GM12878 (cell line): ENCODE results near the gene UVRAG. TPM values are rescaled to one million over a fixed set of nuclear protein-coding genes. Genes with fewer than 3 reads are reported as not detected.

ENCODE experiments used
- ATAC-seq: fragments of 200-7000 bp; cut with Tn5 transposase; 3 replicates; pipeline ENCODE4 v1.9.1; 2020; ENCODE audit warnings: mild to moderate bottlenecking, moderate library complexity
- BruUV-seq: library from RNA; stranded (reverse); fragments of 400-500 nt; replicated peaks from 2 replicates; lab custom pipeline; 2021; lab: Mats Ljungman, UMichigan
- CTCF ChIA-PET: fragments of 300-600 bp; sonication (Branson Sonifier 250); formaldehyde crosslinking; extraction: SDS; loops from one replicate; lab custom pipeline; 2021; ENCODE audit warnings: inconsistent platforms; lab: Yijun Ruan, JAX
- POLR2A ChIA-PET: fragments of 350-600 bp; formaldehyde crosslinking; extraction: SDS; loops from one replicate; lab custom pipeline; 2021; ENCODE audit warnings: inconsistent platforms; lab: Charles Lee
- RAD21 ChIA-PET: fragments of 300-600 bp; sonication (Branson Sonifier 250); formaldehyde crosslinking; loops from one replicate; lab custom pipeline; 2023; ENCODE audit warnings: antibody characterized with exemption; ENCODE audit not compliant: unreplicated experiment; lab: Charles Lee
- SMC1A ChIA-PET: fragments of 300-600 bp; sonication (Branson Sonifier 250); formaldehyde crosslinking; loops from one replicate; lab custom pipeline; 2023; ENCODE audit not compliant: unreplicated experiment, uncharacterized antibody; lab: Charles Lee
- DNase-seq: peaks from one replicate; pipeline ENCODE4 v3.0.0-alpha.2; 2011; ENCODE audit warnings: low read depth, low spot score
- FAIRE-seq: peaks from 3 replicates; lab custom pipeline; 2011; peaks lifted over from hg19 to GRCh38; lab: Jason Lieb, UNC
- H2AFZ ChIP-seq: 2 replicates; pipeline ENCODE4 v1.6.0; 2011; ENCODE audit warnings: low read depth, low read length, control low read depth; ENCODE audit not compliant: control insufficient read depth
- H3K27ac ChIP-seq: 2 replicates; pipeline ENCODE4 v1.5.1; 2011; ENCODE audit warnings: control low read depth; ENCODE audit not compliant: control insufficient read depth, insufficient read depth
- H3K27me3 ChIP-seq, 2 experiments: replicated peaks in 1 of 2; 2 replicates each; pipeline versions ENCODE4 v1.6.0 to v1.6.1; 2011; ENCODE audit warnings: low read length in 1 of 2; ENCODE audit not compliant: control insufficient read depth in 2 of 2, insufficient read depth in 2 of 2
- H3K36me3 ChIP-seq, 2 experiments: 2 replicates each; pipeline ENCODE4 v1.5.1; 2011; ENCODE audit warnings: low read length in 1 of 2; ENCODE audit not compliant: control insufficient read depth in 2 of 2, insufficient read depth in 2 of 2
- H3K4me1 ChIP-seq: 2 replicates; pipeline ENCODE4 v1.6.1; 2011; ENCODE audit warnings: mild to moderate bottlenecking, low read length, moderate library complexity, mixed read lengths; ENCODE audit not compliant: control insufficient read depth, insufficient read depth
- H3K4me2 ChIP-seq: 2 replicates; pipeline ENCODE4 v1.6.0; 2011; ENCODE audit warnings: control low read depth; ENCODE audit not compliant: control insufficient read depth, insufficient read depth
- H3K4me3 ChIP-seq: fragments of 200-600 bp; sonication (generic); 2 replicates; pipeline ENCODE4 v1.5.1; 2016
- H3K79me2 ChIP-seq: 2 replicates; pipeline ENCODE4 v1.6.0; 2011; ENCODE audit warnings: low read length; ENCODE audit not compliant: control insufficient read depth, insufficient read depth
- H3K9ac ChIP-seq: 2 replicates; pipeline ENCODE4 v1.8.0; 2011; ENCODE audit warnings: low read length, control low read depth, mixed read lengths; ENCODE audit not compliant: control insufficient read depth, insufficient read depth
- H3K9me3 ChIP-seq: replicated peaks from 3 replicates; pipeline ENCODE4 v1.5.1; 2011; ENCODE audit warnings: mild to moderate bottlenecking, low read length; ENCODE audit not compliant: control insufficient read depth, insufficient read depth
- H4K20me1 ChIP-seq: 2 replicates; pipeline ENCODE4 v1.6.0; 2011; ENCODE audit not compliant: control insufficient read depth, insufficient read depth
- BCLAF1 ChIP-seq: fragments of 450-650 bp; IDR thresholded peaks from 2 replicates; pipeline ENCODE4 v1.6.1; 2017; ENCODE audit warnings: antibody characterized with exemption, mild to moderate bottlenecking, moderate library complexity
- CHD4 ChIP-seq: fragments of 200-600 bp; sonication (generic); IDR thresholded peaks from 2 replicates; pipeline ENCODE4 v1.6.1; 2016; ENCODE audit warnings: mild to moderate bottlenecking
- E2F8 ChIP-seq: fragments of 450-650 bp; IDR thresholded peaks from 2 replicates; pipeline ENCODE4 v1.6.1; 2018; ENCODE audit warnings: mild to moderate bottlenecking, low read depth, moderate library complexity; ENCODE audit not compliant: partially characterized antibody
- EED ChIP-seq: sonication (generic); IDR thresholded peaks from 2 replicates; pipeline ENCODE4 v1.6.1; 2016; ENCODE audit warnings: antibody characterized with exemption, low read depth
- GABPA ChIP-seq: IDR thresholded peaks from 2 replicates; pipeline ENCODE4 v1.6.1; 2014; ENCODE audit warnings: antibody characterized with exemption, low read depth, mild to moderate bottlenecking, inconsistent platforms
- JUND ChIP-seq: IDR thresholded peaks from 2 replicates; pipeline ENCODE4 v1.6.1; 2012; ENCODE audit warnings: low read depth, mild to moderate bottlenecking, low read length, improper control_type of control experiment, moderate library complexity
- MTA2 ChIP-seq: fragments of 450-650 bp; IDR thresholded peaks from 2 replicates; pipeline ENCODE4 v1.6.1; 2016; ENCODE audit warnings: low read depth, mild to moderate bottlenecking, moderate library complexity
- NR2C2 ChIP-seq: IDR thresholded peaks from 2 replicates; pipeline ENCODE4 v1.6.1; 2011; ENCODE audit warnings: borderline replicate concordance, low read depth; ENCODE audit not compliant: control insufficient read depth, insufficient read length
- PML ChIP-seq: IDR thresholded peaks from 2 replicates; pipeline ENCODE4 v1.6.1; 2012; ENCODE audit warnings: low read length, inconsistent platforms
- USF2 ChIP-seq: IDR thresholded peaks from 2 replicates; pipeline ENCODE4 v1.6.1; 2011; ENCODE audit warnings: low read depth, low read length, improper control_type of control experiment, borderline replicate concordance
- WGBS: methylation state at CpG from one replicate; pipeline ENCODE4 v1.1.6; 2016; ENCODE audit warnings: low lambda C conversion rate; ENCODE audit not compliant: insufficient replicate concordance, insufficient coverage; ENCODE audit errors: missing lambda C conversion rate; 5-methylcytosine and 5-hydroxymethylcytosine counted together
- in situ Hi-C: fragments of 300-500 bp; cut with MboI; formaldehyde crosslinking; loops from 9 replicates; pipeline ENCODE4 v1.14.3; 2018; ENCODE audit warnings: mixed read lengths
- intact Hi-C: fragments of 100-400 bp; cut with micrococcal nuclease; formaldehyde crosslinking; loops from one replicate; pipeline ENCODE4 v1.14.2; 2022; ENCODE audit not compliant: unreplicated experiment
- polyA plus RNA-seq, 11 experiments: library from polyadenylated mRNA; depleted of rRNA in 4 of 11; unstranded in 6 of 11; stranded (reverse) in 5 of 11; fragments of >200 nt; fragmentation: Nextera tagmentation in 4 of 11; fragmentation: Illumina TruSeq in 1 of 11; extraction: Ambion mirVana in 4 of 11; extraction: Trizol in 1 of 11; gene quantifications; 1 replicate in 1 of 11; 2 replicates in 10 of 11; pipeline versions ENCODE4 v1.2.1 to v1.2.3, GENCODE V29; 2011 to 2016; ENCODE audit warnings: inconsistent platforms in 2 of 11, missing spikeins in 2 of 11, low read depth in 1 of 11
- total RNA-seq, 4 experiments: library from RNA; depleted of rRNA in 3 of 4; stranded (reverse); fragments of >200 nt in 3 of 4; fragmentation: Illumina TruSeq in 1 of 4; extraction: Trizol in 1 of 4; gene quantifications; 2 replicates each; pipeline versions ENCODE4 v1.2.1 to v1.2.3, GENCODE V29; 2013 to 2021

UVRAG gene
- total and polyA plus RNA-seq, 10 of the 15 experiments (the other 5 are each of a cell fraction or from before 2014, with no cell fraction given) = 7.0 to 43.4 (median 37.0) TPM

GRCh38 chr11:76104285-76104684, 289.3 kb downstream of the UVRAG start:
- FAIRE-seq = no peak
- ATAC-seq = no peak
- Histone ChIP-seq H4K20me1 (no peaks in the 10 kb centered on the region), H2AFZ (no peak overlapping the region), H3K4me1 (no peaks in the 10 kb centered on the region), H3K79me2 (no peaks in the 10 kb centered on the region; the same call in 1 of the 2 replicates), H3K4me3 (no peak overlapping the region), H3K4me2 (no peak overlapping the region), H3K9ac (no peak overlapping the region), H3K27me3 (no peaks in the 10 kb centered on the region), H3K27ac (no peak overlapping the region), H3K36me3 (peaks cover 0 to 10% of the 10 kb centered on the region in 2 experiments; a peak in 1 of 4 replicates), H3K9me3 (no peaks in the 10 kb centered on the region)
- WGBS = over 99% methylated on average over 7 of the region's 7 CpGs
- RAD21 ChIA-PET = no interaction called here
- SMC1A ChIA-PET = interaction anchor here (1.1 to 1.9 kb wide), 3 partner anchors 8 to 207 kb away, joined by 3 to 5 read pairs (median 4); no protein-coding TSS in a partner anchor
- no peak for TF ChIP-seq NR2C2
- TF ChIP-seq PML = no peak
- no peak for TF ChIP-seq E2F8
- no peak for TF ChIP-seq BCLAF1
- no peak for TF ChIP-seq MTA2
- TF ChIP-seq USF2 = no peak
- no peak for TF ChIP-seq CHD4
- no peak for TF ChIP-seq GABPA
- no peak for TF ChIP-seq JUND
- TF ChIP-seq EED = no peak
- in situ Hi-C loops = no loop called here
- CTCF ChIA-PET = interaction anchor here (1.3 kb wide), 1 partner anchor 20 kb away, joined by 4 read pairs; no protein-coding TSS in a partner anchor
- POLR2A ChIA-PET = no interaction called here
- intact Hi-C loops = no loop called here
- BruUV-seq = no TSS peak
- DNase-seq = no peak
